GM18519 (cell line): Measurements from ENCODE around the gene R3HDM4.

Experiments
- ATAC-seq: cut with Tn5 transposase; IDR thresholded peaks from one replicate; pipeline ENCODE4 v1.9.1; 2021; ENCODE audit warnings: mild to moderate bottlenecking, moderate library complexity; ENCODE audit not compliant: unreplicated experiment, low FRiP score

Gene R3HDM4

DNA sequence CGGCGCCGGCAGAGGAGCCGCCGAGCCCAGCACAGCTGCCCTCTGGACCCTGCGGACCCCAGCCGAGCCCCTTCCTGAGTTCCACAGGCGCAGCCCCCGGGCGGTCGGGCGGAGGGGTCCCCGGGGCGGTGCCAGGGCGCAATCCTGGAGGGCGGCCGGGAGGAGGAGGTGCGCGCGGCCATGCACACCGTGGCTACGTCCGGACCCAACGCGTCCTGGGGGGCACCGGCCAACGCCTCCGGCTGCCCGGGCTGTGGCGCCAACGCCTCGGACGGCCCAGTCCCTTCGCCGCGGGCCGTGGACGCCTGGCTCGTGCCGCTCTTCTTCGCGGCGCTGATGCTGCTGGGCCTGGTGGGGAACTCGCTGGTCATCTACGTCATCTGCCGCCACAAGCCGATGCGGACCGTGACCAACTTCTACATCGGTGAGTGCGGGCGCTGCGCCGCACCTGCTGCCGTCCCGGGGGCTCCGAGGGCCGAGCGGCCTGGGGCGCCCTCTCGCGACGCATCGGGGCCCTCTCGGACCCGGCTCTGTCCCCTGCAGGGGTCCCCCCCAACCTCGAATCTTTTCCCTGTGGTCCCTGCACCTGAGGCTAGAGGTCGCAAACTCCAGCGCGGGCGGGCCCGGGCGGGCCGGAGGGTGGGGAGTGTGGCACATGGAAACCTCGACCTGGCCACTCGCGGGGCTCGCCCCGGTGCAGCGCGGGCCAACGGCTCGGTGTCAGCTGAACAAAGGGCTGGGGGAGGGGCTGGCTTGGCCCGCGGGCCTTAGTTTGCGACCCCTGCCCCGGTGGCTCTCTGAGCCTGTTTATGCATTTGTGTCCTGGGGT is 4.5 kb upstream of the R3HDM4 start, which contains the start of gene KISS1R:
Gene KISS1R, plus strand, starts transcription at position 11 of the 829 bp plus-strand sequence. Its CDS starts 170 bp downstream, at position 181.
- ATAC-seq, result no peak

DNA sequence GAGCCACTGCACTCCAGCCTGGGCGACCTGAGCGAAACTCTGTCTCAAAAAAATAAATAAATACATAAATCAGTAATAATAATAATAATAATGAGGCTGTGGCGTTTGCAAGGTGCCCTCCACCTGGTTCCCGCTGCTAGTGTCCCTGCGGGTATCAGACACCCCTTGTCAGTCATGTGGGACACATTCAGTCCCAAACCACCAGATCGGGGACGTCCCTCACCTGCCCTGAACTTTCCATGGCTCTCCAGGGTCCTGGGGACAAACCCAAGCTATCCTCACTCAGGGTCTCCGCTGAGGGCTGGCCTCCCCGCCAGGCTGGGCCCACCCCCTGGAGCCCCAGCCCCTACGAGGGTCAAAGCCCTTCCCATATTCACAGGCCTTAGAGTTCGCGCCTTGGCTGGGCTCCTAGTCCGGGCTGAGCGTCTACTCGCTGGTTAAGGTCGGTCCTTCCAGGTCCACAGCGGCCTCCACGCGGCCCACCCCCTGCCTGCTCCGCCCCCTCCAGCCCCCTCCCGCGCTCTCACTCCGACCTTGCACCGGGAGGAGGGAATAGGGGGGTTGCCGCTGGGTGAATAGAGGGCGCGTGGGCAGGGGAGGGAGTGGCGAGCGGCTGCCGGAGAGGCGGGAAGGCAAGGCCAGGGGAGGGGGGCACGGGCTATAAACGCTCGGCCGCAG is 3.8 kb upstream of the R3HDM4 start:
- ATAC-seq, result no peak

DNA sequence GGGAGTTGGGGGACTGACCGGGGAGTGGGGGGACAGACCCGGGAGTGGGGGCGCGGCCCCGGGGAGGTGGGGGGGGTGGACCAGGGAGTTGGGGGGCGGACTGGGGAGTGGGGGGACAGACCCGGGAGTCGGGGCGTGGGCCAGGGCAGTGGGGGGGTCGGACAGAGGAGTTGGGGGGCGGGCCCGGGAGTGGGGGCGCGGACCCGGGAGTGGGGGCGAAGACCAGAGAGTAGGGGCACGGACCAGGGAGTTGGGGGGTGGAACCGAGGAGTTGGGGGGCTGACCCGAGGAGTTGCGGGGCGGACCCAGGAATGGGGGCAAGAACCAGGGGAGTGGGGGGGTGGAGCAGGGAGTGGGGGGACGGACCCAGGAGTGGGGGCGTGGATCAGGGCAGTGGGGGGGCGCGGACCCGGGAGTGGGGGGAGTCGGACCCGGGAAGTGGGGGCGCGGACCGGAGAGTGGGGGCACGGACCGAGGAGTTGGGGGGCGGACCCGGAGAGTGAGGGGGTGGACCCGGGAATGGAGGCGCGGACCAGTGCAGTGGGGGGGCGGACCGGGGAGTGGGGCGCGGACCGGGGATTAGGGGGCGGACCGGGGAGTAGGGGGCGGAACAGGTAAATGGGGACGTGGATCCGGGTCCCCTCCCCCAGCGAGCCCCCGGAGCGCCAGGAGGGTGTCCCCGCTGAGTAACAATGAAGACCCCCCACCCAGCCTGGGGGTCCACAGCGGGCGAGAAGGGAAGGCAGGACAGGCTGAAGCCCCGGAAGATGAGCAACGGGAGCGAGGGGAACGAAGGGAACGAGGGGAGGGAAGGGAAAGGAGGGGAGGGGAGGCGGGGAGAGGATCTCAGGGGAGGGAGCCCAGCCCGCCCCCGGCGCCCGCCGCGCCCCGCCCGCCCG is 589 bp downstream of the R3HDM4 start:
- no peak for ATAC-seq

DNA sequence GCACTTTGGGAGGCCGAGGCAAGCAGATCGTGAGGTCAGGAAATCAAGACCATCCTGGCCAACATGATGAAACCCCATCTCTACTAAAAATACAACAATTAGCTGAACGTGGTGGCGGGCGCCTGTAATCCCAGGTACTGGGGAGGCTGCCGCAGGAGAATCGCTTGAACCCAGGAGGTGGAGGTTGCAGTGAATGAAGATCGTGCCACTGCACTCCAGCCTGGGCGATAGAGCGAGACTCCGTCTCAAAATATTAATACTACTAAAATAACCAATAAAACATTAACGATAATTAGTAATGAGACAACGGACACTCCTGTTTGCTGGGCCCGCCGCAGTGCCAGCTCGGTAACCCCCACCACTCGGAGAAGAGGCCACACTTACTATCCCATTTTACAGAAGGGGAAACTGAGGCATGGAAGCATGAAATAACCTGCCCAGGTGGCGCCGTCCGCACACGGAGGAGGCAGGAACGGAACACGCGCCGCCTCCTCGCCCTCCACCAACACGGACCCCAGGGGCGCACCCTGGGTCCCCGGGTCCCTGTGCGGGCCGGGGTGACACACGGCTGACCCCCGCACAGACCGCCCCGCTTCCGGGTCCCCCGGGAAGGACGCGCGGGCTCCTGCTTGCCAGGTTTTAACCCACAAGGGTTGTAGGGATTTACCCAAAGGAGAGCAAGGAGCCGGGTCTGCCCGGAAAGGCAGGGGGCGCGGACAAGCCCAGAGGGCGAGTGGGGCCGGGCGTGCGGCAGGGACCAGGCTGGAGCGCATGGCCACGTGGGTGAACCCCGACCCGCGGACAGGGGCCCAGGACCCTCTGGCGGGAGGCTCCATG is 1.6 kb downstream of the R3HDM4 start:
- no peak for ATAC-seq

DNA sequence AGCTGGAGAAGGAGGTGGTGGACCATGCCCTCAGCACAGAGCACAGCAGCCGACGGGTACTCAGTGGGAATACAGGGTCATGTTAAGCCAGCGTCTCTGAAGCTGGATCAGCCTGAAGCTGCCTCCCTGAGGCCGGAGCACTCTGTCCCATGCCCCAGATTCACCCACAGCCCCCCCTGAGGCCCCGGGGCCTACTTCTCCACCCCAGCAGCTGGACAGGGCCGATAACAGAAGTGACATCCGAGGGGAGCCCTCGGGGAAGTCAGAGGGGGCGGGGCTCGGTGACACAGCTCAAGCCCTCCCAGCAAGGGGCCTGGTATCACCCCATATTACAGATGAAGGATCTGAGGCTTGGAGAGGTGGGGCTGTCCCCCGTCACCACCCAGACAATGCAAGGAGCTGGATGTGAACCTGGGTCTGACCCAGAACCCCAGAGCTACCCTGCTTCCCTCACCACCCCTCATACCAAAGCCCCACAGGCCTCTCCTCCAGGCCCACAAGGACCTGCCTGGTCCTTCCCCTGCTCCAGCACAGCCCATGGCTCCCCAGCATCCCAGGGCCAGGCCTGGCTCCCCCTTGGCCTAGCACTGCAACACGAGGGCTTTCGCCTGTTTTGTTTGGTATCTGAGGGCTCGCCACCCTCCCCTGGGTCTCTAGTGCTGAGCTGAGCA is 5.7 kb downstream of the R3HDM4 start:
- no peak for ATAC-seq

DNA sequence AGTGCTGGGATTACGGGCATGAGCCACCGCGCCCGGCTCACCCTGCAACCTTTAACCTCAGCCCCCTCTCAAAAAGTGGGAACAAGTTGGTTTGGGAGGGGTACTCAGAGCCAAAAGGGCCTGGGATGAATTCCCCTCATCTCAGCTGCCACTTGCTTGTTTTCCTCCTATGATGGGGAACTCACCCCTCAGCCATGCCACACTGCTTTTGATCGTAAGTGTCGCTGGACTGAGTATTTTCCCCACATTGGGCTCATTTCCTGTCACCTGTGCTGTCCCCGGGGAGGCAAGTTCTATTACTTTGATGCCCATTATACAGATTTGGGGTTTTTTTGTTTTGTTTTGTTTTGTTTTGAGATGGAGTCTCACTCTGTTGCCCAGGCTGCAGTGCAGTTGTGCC is 6.5 kb downstream of the R3HDM4 start:
- ATAC-seq, result no peak

DNA sequence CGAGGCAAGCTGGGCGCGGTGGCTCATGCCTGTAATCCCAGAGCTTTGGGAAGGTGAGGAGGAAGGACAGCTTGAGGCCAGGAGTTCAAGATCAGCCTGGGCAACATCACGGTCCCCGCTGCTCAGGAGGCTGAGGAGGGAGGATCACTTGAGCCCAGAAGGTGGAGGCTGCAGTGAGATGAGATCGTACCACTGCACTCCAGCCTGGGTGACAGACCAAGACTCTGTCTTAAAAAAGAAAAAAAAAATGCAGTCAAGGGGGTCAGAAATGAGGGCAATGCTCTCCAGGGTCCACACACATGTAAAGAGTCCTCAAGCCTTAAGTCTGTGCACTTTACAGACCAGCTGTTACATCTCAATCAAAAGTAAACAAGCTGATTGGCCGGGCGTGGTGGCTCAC is 8.5 kb downstream of the R3HDM4 start:
- no peak for ATAC-seq

DNA sequence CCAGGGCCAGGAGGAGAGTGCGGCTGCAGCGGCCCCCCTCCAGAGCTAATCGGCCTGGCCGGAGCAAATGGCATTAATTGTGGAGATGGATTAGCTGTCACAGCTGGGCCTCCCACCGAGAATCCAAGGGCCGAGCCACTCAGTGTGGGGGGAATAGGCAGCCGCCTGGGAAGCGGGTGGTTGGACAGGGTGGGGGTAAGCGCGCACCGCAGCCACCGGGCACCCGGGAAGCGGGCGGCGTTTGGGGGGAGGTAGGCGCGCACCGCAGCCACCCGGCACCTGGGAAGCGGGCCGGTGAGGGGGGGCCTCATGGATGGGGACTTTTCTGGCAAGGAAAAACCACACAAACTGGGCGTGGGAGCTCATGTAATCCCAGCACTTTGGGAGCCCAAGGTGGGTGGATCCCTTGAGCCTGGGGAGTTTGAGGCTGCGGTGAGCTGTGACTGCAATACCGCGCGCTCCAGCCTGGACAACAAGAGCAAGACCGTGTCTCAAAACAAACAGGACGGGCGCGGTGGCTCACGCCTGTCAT is 9.7 kb downstream of the R3HDM4 start:
- no peak for ATAC-seq

DNA sequence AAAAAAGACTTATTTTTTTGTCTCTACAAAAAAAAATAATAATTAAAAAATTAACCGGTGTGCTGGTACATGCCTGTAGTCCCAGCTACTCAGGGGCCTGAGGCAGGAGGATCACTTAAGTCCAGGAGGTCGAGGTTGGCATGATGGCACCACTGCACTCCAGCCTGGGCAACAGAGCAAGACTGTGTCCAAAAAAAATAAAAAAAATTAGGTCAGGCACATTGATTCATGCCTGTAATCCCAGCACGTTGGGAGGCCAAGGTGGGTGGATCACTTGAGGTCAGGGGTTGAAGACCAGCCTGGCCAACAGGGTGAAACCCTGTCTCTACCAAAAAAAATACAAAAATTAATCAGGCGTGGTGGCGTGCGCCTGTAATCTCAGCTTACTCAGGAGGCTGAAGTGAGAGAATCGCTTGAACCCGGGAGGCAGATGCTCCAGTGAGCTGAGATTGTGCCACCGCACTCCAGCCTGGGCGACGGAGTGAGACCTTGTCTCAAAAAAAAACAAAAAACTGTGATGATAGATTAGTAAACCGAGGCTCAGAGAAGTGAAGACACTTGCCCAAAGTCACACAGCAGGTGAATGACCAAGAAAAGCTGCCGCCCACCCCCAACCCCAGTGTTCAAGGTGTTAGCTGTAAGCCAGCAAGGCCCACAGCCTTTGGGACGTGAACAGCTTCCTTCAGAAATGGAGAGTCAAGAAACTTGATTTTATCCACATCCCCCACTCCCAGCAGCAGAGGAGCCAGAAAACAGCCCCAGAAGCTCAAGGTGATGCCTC is 10.4 kb downstream of the R3HDM4 start:
- no peak for ATAC-seq

DNA sequence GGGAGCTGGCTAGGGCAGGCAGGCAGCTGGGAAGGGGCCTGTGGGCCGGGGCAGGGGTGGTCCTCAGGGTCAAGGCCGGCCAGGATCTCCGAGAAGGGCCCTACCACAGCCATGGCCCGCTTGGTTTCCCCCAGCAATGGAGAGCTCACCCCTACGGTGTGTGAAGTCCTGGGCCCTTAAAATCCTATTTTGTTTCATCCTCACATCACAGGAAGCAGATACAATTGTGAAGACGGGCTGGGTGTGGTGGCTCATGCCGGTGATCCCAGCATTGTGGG is 11.0 kb downstream of the R3HDM4 start:
- no peak for ATAC-seq

DNA sequence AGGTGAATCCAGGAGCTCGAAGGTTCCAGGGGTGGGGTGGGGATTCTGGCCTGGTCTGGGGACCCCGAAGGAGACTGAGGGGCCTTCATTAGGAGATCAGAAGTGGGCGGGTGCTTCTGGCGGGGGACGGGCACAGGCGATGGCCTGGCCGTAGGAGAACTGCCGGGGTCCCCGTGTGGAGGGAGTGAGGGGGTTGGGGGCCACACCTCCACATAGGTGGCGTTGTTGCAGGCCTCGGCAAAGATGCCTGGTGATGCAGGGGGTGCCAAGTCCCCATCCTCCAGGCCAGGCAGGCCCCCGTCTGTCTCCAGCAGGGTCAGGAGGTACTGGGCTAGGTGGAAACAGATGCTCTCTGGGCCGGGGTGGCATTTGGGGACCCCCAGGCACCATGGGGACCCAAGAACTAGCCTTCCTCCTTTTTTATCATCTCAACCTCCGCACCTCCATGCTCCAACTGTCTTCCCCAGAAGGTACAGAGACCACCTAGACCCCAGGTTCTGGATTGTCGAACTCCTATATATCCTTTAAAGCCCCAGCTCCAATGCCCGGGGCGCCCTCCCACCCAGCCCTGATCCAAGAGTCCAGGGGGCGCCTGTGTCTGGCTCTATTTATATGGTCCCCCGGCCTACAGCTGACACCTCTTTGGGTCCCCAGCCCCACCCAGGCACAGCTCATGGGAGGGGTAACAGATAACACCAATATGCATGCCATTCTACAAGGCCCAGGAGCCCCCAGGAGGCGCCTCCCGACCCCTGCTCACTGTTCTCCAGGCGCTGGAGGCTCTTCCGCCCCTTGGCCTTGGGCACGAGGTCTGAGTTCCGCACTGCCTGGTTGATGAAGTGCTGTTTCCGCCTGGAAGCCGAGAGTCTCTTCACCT is 11.6 kb downstream of the R3HDM4 start:
- no peak for ATAC-seq

DNA sequence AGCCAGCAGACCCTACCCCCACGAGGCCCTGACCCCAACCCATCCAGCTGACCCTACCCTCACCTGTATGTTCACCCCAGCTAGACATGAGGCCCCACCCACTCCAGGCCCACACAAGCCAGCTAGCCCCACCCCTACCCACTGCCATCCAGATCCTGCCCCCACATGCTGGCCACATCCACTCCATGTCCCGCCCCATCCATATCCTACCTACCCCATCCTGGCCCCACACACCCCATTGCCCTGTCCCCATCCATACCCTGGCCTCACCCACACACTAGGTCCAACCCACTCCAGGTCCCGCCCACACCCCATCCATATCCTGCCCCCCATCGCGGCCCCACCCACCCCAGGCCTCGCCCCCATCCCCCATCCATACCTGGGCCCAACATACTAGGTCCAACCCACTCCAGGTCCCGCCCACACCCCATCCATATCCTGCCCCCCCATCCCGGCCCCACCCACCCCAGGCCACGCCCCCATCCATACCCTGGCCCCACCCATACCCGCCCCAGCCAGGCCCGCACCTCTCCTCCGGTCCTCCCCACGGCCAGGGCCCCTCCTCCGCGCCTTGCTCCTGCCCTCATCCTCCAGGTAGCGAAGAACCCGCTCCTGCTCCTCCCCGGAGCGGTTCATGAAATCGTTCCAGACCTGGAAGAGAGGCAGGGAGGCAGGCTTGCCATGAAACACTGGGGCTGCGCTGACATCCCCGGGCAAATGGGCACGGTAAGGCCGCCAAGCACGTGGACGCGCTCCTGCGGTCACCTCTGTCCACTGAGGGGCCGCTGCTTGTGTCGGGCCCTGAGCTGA is 12.5 kb downstream of the R3HDM4 start:
- no peak for ATAC-seq

DNA sequence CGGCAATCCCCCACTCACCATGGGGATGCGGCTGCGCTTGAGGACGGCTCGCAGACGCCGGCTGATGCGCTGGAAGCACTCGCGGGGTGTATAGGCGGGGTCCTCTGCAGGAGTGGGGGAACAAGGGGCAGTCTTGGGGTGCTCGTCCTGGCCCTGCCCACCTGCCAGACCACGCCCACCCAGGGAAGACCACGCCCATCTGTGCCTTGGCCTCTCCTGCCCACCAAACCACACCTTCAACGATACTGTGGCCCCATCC is 13.0 kb downstream of the R3HDM4 start:
- no peak for ATAC-seq

DNA sequence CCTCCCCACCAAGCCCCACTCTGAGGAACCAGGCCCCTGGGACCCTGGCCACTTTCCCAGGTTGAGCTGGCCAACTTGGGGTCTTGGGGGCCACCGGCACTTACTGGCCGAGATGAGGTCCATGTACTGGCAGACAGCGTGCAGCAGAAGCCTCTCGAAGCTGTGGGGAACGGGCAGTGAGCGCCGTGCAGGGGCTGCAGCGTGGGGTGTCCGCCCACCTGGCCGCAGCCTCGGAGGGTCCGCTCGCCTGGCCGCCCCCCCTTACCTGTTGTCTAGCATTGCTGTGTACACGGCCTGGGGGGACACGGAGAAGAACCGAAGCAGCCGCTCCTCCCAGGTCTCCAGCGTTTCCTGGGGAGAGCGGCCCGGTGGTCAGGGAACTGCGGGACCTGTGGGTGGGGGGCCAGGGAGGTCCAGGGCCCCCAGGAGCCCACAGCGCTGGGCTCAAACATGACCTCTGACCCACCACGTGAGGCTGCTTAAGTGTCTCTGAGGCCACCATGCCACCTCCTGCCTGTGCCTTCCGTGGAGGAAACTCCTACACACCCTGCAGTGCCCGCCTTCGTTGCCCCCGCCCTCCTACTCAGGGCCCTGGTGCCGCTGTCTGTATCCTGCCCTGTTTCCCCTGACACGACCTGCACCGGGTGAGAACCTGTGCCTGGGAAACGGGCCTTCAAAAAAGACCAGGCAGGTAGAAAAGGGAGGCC is 13.5 kb downstream of the R3HDM4 start:
- no peak for ATAC-seq

DNA sequence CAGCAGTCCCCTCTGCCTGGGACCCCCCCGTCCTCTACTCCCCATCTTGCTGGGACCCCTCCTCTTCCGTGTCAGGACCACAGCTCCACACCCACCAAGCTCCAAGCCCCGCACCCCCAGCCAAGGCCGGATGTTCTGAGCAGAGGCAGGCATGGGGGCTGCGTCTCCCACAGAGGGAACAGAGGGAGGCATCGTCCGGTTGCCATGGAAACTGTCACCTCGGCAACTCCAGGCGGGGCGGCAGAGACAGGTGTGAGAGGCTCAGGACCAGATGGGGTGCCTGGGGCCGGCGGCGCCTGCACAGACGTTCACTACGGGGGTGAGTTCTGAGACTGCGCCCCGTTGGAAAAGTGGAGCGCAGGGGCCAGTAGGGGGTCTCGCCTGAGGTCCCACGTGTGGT is 14.4 kb downstream of the R3HDM4 start:
- ATAC-seq, result no peak

DNA sequence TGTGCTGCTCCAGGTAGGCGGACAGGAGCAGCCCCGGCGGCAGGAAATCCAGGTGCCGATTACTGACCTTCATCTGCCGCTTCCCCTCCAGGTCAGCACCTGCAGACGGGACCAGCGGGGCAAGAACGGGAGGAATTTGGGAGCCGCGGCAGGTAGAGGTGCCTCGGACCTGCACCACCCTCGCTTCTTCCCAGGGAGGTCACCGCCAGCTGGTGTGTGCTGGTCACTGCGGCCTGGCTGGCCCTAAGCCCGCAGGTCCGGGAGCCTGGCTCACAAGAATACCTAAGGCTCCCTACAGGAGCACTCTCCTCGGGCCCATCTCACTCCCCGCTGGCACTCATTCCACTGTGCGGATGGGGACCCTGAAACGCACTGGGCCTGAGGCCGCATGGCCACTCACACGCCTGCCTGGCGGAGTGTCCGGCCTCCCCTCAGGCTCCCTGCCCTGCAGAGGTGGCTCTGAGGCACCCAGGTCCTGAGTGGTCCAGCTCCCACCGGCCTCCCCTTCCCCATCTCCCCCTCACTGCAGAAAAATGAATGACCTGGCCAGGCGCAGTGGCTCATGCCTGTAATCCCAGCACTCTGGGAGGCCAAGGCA is 15.5 kb downstream of the R3HDM4 start:
- ATAC-seq, result no peak
